Loucy (cell line): Measurements from ENCODE around the gene RBMS3.

ENCODE experiments used
- H2AFZ ChIP-seq: fragments of 200-600 bp; sonication (generic); 2 replicates; pipeline ENCODE4 v1.6.0; 2016; ENCODE audit warnings: antibody characterized with exemption, mild to moderate bottlenecking, low read length, moderate library complexity
- H3F3A ChIP-seq: fragments of 200-600 bp; 2 replicates; pipeline ENCODE4 v1.6.0; 2016; ENCODE audit warnings: antibody characterized with exemption, low read depth, mild to moderate bottlenecking
- H3K27me3 ChIP-seq: fragments of 200-600 bp; sonication (generic); 2 replicates; pipeline ENCODE4 v1.6.1; 2014; ENCODE audit warnings: low read length, mild to moderate bottlenecking; ENCODE audit not compliant: insufficient read depth, poor library complexity, severe bottlenecking
- H3K36me3 ChIP-seq: fragments of 200-600 bp; sonication (generic); 2 replicates; pipeline ENCODE4 v1.6.1; 2016; ENCODE audit warnings: low read length; ENCODE audit not compliant: insufficient read depth
- H3K4me1 ChIP-seq: fragments of 200-600 bp; sonication (generic); 2 replicates; pipeline ENCODE4 v1.5.1; 2014; ENCODE audit warnings: low read length, mild to moderate bottlenecking; ENCODE audit not compliant: insufficient read depth, poor library complexity, severe bottlenecking
- H3K4me2 ChIP-seq: fragments of 200-600 bp; sonication (generic); 2 replicates; pipeline ENCODE4 v1.6.0; 2014; ENCODE audit warnings: antibody characterized with exemption, low read length, low read depth, mild to moderate bottlenecking; ENCODE audit not compliant: poor library complexity, severe bottlenecking
- H3K4me3 ChIP-seq: fragments of 200-600 bp; sonication (generic); 2 replicates; pipeline ENCODE4 v1.5.1; 2014; ENCODE audit warnings: low read length, mild to moderate bottlenecking, mixed read lengths; ENCODE audit not compliant: poor library complexity, severe bottlenecking
- H3K79me2 ChIP-seq: fragments of 200-600 bp; sonication (generic); 2 replicates; pipeline ENCODE4 v1.6.1; 2014; ENCODE audit warnings: low read length; ENCODE audit not compliant: insufficient read depth
- H3K9ac ChIP-seq: fragments of 200-600 bp; sonication (generic); 2 replicates; pipeline ENCODE4 v1.6.0; 2014; ENCODE audit warnings: mild to moderate bottlenecking, low read depth, low read length, moderate library complexity; ENCODE audit not compliant: poor library complexity, severe bottlenecking
- H3K9me2 ChIP-seq: fragments of 200-600 bp; sonication (generic); replicated peaks from 2 replicates; pipeline ENCODE4 v1.6.1; 2016; ENCODE audit warnings: low read depth, low read length, mixed read lengths
- H3K9me3 ChIP-seq: fragments of 200-600 bp; sonication (generic); 2 replicates; pipeline ENCODE4 v1.6.1; 2014; ENCODE audit warnings: mild to moderate bottlenecking, antibody characterized with exemption, low read length, low read depth; ENCODE audit not compliant: insufficient read depth
- H4K20me1 ChIP-seq: fragments of 200-600 bp; sonication (generic); 2 replicates; pipeline ENCODE4 v1.6.0; 2014; ENCODE audit warnings: antibody characterized with exemption, low read length, mild to moderate bottlenecking; ENCODE audit not compliant: insufficient read depth, poor library complexity, severe bottlenecking
- CTCF ChIP-seq: fragments of 200-600 bp; sonication (generic); conservative IDR thresholded peaks from 2 replicates; pipeline ENCODE4 v1.5.1; 2014; ENCODE audit warnings: mild to moderate bottlenecking, antibody characterized with exemption, low read length
- EZH2phosphoT487 ChIP-seq: fragments of 200-600 bp; IDR thresholded peaks from 2 replicates; pipeline ENCODE4 v1.6.1; 2018; ENCODE audit warnings: antibody characterized with exemption, mild to moderate bottlenecking, moderate library complexity, borderline replicate concordance

The RBMS3 gene

DNA sequence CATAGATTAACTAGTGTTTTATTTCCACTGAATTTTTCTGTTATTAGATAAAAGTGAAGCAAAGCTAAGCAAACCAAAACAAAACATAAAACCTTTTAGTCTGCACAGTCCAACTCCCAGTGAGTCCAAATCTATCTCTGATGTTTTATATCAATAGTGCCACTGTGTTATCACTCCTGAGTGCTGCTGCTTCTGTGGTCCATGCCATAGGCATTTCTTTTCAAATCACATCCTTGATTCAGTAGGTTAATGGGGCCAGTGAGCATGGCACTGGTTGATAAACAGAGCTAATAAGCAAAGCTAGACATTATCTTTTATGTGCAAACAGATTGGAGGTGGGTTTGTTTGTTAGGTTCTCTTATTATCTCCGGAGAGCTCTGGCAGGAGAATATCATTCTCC is 30.0 kb downstream of the RBMS3 start:
- Histone ChIP-seq H2AFZ (no peak overlapping the region), H3K4me3 (no peak overlapping the region), H3K9me3 (no peaks in the 10 kb centered on the region), H3F3A (no peaks in the 10 kb centered on the region), H3K27me3 (no peaks in the 10 kb centered on the region), H3K9me2 (no peaks in the 10 kb centered on the region), H4K20me1 (no peaks in the 10 kb centered on the region), H3K4me1 (no peaks in the 10 kb centered on the region), H3K9ac (no peak overlapping the region), H3K79me2 (no peaks in the 10 kb centered on the region), H3K36me3 (no peaks in the 10 kb centered on the region), H3K4me2 (no peak overlapping the region)
- TF ChIP-seq CTCF (no peak), EZH2phosphoT487 (no peak)

- no peak overlapping the region for H3K9ac ChIP-seq
Measured at GRCh38 chr3:29311795-29312194, 30.9 kb downstream of the RBMS3 start.

DNA sequence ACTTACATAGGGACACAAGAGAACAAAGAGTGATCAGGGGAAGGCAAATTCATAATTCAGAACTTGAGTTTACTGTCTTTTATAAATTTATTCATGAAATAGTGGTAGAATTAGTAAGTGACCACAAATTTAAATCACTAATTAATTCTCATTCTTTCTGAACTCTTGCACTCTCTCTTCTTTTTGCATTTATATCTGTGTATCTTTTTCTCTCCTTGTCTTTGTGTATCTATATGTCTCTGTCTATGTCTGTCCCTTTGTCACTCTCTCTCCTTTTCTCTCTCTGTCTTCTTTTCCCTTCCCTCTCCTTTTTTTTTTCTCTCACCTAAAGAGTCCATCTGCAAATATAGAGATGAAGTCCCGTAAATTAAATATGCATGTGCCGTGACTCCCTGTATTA is 31.5 kb downstream of the RBMS3 start:
- H3F3A ChIP-seq = no peaks in the 10 kb centered on the region
- H3K27me3 ChIP-seq = no peaks in the 10 kb centered on the region
- H3K79me2 ChIP-seq = no peaks in the 10 kb centered on the region
- no peak overlapping the region for H3K4me3 ChIP-seq
- H4K20me1 ChIP-seq = no peaks in the 10 kb centered on the region
- no peaks in the 10 kb centered on the region for H3K9me3 ChIP-seq
- no peak overlapping the region for H3K9ac ChIP-seq
- no peaks in the 10 kb centered on the region for H3K36me3 ChIP-seq
- no peak overlapping the region for H2AFZ ChIP-seq
- no peak for TF ChIP-seq EZH2phosphoT487
- no peak for TF ChIP-seq CTCF
- H3K4me2 ChIP-seq = no peak overlapping the region
- no peaks in the 10 kb centered on the region for H3K4me1 ChIP-seq
- no peaks in the 10 kb centered on the region for H3K9me2 ChIP-seq

More at GRCh38 chr3:29311795-29312194, 30.9 kb downstream of the RBMS3 start:
- Histone ChIP-seq H3F3A (no peaks in the 10 kb centered on the region), H3K36me3 (no peaks in the 10 kb centered on the region), H3K9me2 (no peaks in the 10 kb centered on the region), H3K9me3 (no peaks in the 10 kb centered on the region), H3K4me1 (no peaks in the 10 kb centered on the region), H2AFZ (no peak overlapping the region), H3K4me2 (no peak overlapping the region), H3K27me3 (no peaks in the 10 kb centered on the region), H4K20me1 (no peaks in the 10 kb centered on the region), H3K79me2 (no peaks in the 10 kb centered on the region), H3K4me3 (no peak overlapping the region)
- TF ChIP-seq CTCF (no peak), EZH2phosphoT487 (no peak)
